Esophagus muscularis mucosa (tissue), 4 donors: ENCODE measurements around the gene ZFP92.

ENCODE experiments used
- CTCF ChIP-seq, 3 experiments: fragments of 200-600 bp in 2 of 3; fragments of 450-650 bp in 1 of 3; sonication (generic) in 2 of 3; IDR thresholded peaks; one replicate each; pipeline ENCODE4 v1.5.1; 2017 to 2019; ENCODE audit warnings: antibody characterized with exemption in 3 of 3, mild to moderate bottlenecking in 2 of 3, moderate library complexity in 1 of 3
- EP300 ChIP-seq: sonication (generic); formaldehyde crosslinking; IDR thresholded peaks from one replicate; pipeline ENCODE4 v1.6.1; 2017; ENCODE audit warnings: antibody characterized with exemption
- POLR2A ChIP-seq: fragments of 450-650 bp; IDR thresholded peaks from one replicate; pipeline ENCODE4 v1.6.1; 2017; ENCODE audit warnings: antibody characterized with exemption, moderate library complexity, mild to moderate bottlenecking, low read depth
- POLR2AphosphoS5 ChIP-seq, 2 donors: sonication (generic); formaldehyde crosslinking; IDR thresholded peaks; one replicate each; pipeline ENCODE4 v1.6.1; 2017; ENCODE audit warnings: antibody characterized with exemption in 2 of 2

GRCh38 chrX:153370293-153371055 lies 40.8 kb upstream of the ZFP92 start:
- TF ChIP-seq CTCF (IDR thresholded peaks at IDR 0.05) = no peak
- TF ChIP-seq EP300 = no peak
- no peak for TF ChIP-seq POLR2A
- TF ChIP-seq POLR2AphosphoS5 (IDR thresholded peaks at IDR 0.05) = no peak
